Measurements from ENCODE around the gene ANKIB1. TPM values are rescaled to one million over a fixed set of nuclear protein-coding genes. Genes with fewer than 3 reads are reported as not detected.
"Not testable (repeated sequence)": the region's sequence is repeated elsewhere in the genome, so short reads cannot be mapped to it uniquely, and the experiment has no call there.

ANKIB1 gene, protein sequence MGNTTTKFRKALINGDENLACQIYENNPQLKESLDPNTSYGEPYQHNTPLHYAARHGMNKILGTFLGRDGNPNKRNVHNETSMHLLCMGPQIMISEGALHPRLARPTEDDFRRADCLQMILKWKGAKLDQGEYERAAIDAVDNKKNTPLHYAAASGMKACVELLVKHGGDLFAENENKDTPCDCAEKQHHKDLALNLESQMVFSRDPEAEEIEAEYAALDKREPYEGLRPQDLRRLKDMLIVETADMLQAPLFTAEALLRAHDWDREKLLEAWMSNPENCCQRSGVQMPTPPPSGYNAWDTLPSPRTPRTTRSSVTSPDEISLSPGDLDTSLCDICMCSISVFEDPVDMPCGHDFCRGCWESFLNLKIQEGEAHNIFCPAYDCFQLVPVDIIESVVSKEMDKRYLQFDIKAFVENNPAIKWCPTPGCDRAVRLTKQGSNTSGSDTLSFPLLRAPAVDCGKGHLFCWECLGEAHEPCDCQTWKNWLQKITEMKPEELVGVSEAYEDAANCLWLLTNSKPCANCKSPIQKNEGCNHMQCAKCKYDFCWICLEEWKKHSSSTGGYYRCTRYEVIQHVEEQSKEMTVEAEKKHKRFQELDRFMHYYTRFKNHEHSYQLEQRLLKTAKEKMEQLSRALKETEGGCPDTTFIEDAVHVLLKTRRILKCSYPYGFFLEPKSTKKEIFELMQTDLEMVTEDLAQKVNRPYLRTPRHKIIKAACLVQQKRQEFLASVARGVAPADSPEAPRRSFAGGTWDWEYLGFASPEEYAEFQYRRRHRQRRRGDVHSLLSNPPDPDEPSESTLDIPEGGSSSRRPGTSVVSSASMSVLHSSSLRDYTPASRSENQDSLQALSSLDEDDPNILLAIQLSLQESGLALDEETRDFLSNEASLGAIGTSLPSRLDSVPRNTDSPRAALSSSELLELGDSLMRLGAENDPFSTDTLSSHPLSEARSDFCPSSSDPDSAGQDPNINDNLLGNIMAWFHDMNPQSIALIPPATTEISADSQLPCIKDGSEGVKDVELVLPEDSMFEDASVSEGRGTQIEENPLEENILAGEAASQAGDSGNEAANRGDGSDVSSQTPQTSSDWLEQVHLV
- 23.3 and 31.4 TPM in 2 replicates for total RNA-seq (2014; rRNA removed; shearing (Covaris generic))
- polyA plus RNA-seq (2014; cell fraction: nucleus; rRNA removed): 12.8 and 29.9 TPM in 2 replicates

GRCh38 chr7:92245487-92246359, at the start of gene ANKIB1, which contains the start of gene KRIT1:
ANKIB1 (plus strand) TSS chr7:92245974; CDS start chr7:92294979, 49,005 bp downstream.
KRIT1 (minus strand) TSS chr7:92245914; CDS start chr7:92242135, 3,779 bp downstream.
- peak; percentile 70 for DNase-seq (ENCODE audit: extremely low read depth, low read depth)

DNA sequence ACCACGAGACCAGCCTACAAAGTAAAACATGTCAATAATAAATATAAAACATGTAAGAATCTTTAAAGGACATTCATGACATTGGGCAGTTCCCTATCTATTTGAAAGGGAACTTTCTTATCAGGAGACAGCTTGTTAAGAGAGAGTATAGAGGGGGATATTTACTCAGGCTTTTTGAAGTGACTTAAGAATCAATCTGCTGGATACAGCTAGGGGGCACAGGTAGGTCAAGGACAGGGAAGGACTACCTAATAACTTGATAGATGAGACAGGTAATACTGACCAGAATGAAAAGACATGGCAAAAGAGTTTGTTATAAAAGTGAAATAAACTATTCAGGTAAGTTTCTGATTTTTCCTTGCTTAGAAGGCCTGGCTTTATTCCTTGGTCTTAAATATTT, 45.0 kb upstream of the ANKIB1 start:
- DNase-seq (ENCODE audit: extremely low read depth, low read depth): no peak

- DNase-seq (ENCODE audit: extremely low read depth, low read depth): no peak
Observed at GRCh38 chr7:92205987-92206386, 39.8 kb upstream of the ANKIB1 start.

- DNase-seq (ENCODE audit: extremely low read depth, low read depth): no peak
Observed at GRCh38 chr7:92206672-92207071, 39.1 kb upstream of the ANKIB1 start.

DNA sequence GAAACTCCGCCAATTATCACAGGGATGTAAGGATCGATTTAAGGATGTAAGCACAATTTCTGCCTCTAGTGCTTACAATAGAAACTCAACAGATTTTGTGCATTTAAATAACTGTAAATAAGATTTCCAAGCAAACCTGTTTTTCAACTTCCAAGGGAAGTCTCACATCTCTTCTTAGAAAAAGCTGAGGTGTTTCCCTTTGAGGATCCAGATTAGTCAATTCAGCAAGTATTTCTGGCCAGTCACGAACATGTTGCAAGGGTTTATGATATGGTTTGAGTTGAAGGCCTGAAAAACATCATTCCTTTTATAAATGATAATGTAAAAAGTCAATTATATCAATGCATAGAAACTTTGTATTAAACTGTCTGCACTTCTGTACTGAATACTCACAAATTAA, 24.0 kb upstream of the ANKIB1 start:
- no peak for DNase-seq (ENCODE audit: extremely low read depth, low read depth)

GRCh38 chr7:92226981-92227380, 18.8 kb upstream of the ANKIB1 start:
- DNase-seq (ENCODE audit: extremely low read depth, low read depth): no peak

- DNase-seq (ENCODE audit: extremely low read depth, low read depth): no peak
Observed at GRCh38 chr7:92228100-92228499, 17.7 kb upstream of the ANKIB1 start.

DNA sequence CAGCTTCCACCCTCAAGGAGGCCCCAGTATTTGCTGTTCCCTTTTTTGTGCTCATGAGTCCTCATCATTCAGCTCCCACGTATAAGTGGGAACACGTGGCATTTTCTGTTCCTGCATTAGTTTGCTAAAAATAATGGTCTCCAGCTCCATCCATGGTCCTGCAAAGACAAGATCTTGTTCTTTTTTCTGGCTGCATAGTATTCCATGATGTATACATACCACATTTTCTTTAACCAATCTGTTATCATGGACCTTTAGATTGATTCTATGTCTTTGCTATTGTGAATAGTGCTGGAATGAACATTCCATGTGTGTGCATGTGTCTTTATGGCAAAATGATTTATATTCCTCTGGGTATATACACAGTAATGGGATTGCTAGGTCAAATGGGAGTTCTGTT, 17.0 kb upstream of the ANKIB1 start:
- no peak for DNase-seq (ENCODE audit: extremely low read depth, low read depth)

GRCh38 chr7:92230547-92230946, 15.2 kb upstream of the ANKIB1 start:
- DNase-seq (ENCODE audit: extremely low read depth, low read depth): no peak

DNA sequence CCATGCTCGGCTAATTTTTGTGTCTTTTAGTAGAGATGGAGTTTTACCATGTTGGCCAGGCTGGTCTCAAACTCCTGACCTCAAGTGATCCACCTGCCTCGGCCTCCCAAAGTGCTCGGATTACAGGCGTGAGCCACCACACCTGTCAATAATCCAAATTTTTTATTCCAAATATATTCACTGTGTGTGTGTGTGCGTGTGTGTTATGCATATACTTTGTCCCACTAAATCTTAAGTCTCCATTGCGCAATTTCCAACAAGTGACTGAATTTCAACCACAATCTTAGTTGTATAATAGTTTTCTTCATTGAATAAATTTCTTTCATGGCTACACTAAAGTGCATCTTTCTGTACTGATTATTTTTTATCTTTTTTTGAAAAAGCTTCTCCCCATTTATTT, 2.8 kb upstream of the ANKIB1 start:
- no peak for DNase-seq (ENCODE audit: extremely low read depth, low read depth)

DNA sequence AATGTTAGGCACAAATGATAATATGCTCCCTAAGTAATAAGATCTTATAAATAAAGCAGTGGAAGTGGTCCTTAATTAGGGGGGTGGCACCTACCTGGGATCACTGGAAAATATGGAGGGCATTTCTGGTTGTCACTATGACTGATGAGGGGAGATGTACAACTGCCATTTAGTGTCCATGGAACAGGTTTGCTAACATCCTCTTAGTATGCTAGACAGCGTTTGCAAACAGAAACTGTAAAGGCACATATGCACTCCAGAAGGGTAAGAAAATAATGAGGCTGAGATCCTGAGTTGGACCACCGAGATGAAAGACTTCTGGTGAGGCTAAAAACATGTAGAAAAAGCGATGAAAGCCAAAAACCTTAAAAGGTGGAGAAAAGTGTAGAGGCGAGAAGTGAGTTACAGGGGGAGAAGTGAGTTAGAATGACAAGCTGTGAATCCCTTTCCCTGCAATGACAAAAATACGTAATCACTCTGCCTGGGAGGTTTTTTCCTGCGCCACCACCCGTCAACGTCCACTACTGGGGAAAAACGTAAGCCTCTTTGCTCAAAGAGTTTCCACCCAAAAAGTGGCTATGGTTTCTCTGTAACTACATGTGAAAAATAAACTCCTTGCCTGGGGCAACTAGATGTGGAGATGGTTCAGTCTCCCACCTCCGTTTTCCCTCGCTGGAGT, 827 bp upstream of the ANKIB1 start:
- no peak for DNase-seq (ENCODE audit: extremely low read depth, low read depth)

DNA sequence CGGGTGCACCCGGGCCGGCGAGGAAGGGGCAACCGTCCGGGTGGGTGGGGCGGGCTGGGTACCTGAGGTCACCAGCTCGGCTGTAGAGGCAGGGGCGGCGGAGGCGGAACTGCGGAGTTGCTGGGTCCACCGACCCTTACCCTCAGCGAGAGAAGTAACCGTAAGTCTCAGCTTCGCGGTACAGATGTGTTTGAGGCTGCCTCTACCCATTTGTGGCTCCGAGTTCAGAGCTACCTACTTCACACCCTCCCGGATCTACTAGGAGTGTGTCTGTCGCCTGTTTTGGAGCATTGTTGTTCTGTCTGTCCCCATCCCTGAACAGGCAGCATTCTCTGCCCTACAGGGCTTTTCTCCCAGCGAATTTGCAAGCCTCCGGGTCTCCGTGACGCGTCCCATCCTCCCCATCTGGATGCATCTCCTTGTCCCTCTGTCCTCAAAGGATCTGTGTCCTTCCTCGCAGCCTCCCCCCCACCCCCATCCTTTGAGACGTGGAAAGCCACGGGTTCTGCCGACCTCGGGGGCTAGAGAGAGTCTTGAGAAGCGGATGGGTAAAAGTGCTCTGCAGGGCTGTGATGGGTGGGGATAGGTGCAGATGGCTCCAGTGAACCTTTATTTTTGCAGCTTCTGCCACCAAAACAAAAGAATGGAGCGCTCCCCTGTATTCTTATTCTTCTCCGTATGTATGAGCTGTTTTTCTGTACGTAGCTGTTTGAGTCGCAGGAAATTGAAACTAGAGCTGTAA, 757 bp downstream of the ANKIB1 start:
- no peak for DNase-seq (ENCODE audit: extremely low read depth, low read depth)

DNA sequence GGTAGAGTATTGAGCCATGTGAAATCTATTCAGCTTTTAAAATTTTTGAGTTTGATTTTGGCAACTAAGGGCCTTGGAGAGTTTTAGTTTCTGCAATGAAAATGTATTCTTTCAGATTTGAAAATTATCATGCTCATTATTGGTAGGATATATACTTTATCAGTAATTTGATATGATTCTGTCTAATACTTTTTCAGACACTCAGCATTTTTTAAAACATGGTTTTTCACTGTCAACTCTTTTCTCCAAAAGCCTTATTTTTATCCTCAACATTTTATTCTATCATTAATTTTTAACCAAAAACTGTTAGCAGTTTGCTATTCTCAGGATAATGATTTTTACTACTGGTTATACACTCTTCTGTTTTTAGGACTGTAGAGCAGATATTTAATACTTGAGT, 4.8 kb downstream of the ANKIB1 start:
- DNase-seq (ENCODE audit: extremely low read depth, low read depth): no peak

DNA sequence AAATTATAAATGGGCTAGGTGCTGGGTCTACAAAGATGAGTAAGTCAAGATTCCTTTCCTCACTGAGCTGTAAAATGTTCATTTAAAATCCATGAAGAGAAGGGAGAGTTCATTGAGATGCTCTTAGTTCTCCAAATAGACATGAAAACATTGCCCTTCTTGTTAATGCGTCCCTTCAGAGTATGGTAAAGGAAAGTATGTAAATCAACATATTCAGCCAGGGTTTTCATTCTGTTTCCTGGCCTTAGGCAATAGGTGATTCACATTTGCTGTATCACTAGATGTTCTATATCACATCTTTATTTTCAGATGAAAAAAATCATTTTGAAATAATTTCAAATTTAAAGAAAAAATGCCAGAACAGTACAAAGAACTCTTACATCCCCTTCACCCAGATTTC, 5.4 kb downstream of the ANKIB1 start:
- no peak for DNase-seq (ENCODE audit: extremely low read depth, low read depth)

GRCh38 chr7:92253251-92253650, 7.5 kb downstream of the ANKIB1 start:
- DNase-seq (ENCODE audit: extremely low read depth, low read depth): no peak

- DNase-seq (ENCODE audit: extremely low read depth, low read depth): not testable (repeated sequence)
Observed at GRCh38 chr7:92254800-92255199, 9.0 kb downstream of the ANKIB1 start.

GRCh38 chr7:92255308-92255707, 9.5 kb downstream of the ANKIB1 start:
- no peak for DNase-seq (ENCODE audit: extremely low read depth, low read depth)

DNA sequence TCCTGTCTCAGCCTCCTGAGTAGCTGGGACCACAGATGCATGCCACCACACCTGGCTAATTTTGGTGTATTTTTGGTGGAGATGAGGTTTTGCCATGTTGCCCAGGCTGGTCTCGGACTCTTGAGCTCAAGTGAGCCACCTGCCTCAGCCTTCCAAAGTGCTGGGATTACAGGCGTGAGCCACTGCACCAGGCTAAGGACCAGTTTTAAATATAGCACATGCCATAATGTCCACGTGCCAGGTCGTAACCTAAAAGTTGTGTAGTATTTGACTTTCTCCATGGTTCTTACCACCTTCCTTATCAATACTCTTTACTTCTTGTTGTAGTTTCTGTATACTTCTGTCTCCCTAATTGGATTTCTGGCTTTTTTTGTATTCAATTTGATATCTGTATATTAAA, 13.3 kb downstream of the ANKIB1 start:
- no peak for DNase-seq (ENCODE audit: extremely low read depth, low read depth)
